ENCODE measurements around the gene C19orf38.

C19orf38 gene

GRCh38 chr19:10908380-10908960 is 60.3 kb downstream of the C19orf38 start:
- Histone ChIP-seq H2AFZ (ENCODE audit: low read depth, low read length) (no peak overlapping the region), H3K27ac (ENCODE audit: low read length, poor library complexity, severe bottlenecking) (no peak overlapping the region), H3K4ac (ENCODE audit: low read depth in 1 of 2, low read length in 2 of 2) (no peak overlapping the region), H3K23ac (ENCODE audit: low read length in 2 of 2) (no peak overlapping the region), H3K27me3 (ENCODE audit: control insufficient read depth in 1 of 2, insufficient read depth in 1 of 2, low read length in 2 of 2) (no peaks in the 10 kb centered on the region), H2AK5ac (ENCODE audit: low read length, severe bottlenecking) (no peak overlapping the region), H3K79me1 (replicated peaks; ENCODE audit: low read length, poor library complexity, severe bottlenecking) (peaks cover 29% of the 10 kb centered on the region), H3K36me3 (ENCODE audit: control insufficient read depth in 1 of 2, insufficient read depth in 2 of 2, low read depth in 1 of 2, low read length in 2 of 2) (peaks cover 51 to 65% of the 10 kb centered on the region in 2 experiments), H2BK120ac (ENCODE audit: low read depth, low read length) (no peak overlapping the region), H3K4me1 (ENCODE audit: control insufficient read depth, insufficient read depth, low read depth, low read length) (peaks cover 19% of the 10 kb centered on the region), H4K91ac (ENCODE audit: low read length) (no peak overlapping the region), H2BK12ac (ENCODE audit: low read length in 2 of 2) (no peak overlapping the region), H3K18ac (ENCODE audit: low read depth in 1 of 2, low read length in 2 of 2) (no peak overlapping the region), H2BK15ac (ENCODE audit: low read depth, poor library complexity, severe bottlenecking) (no peak overlapping the region), H3K4me3 (ENCODE audit: insufficient read depth in 1 of 2, low read depth in 1 of 2, low read length in 2 of 2) (no peak overlapping the region), H3K9me3 (ENCODE audit: control insufficient read depth, low read length) (no peaks in the 10 kb centered on the region), H4K8ac (ENCODE audit: low read length) (no peak overlapping the region), H3K4me2 (ENCODE audit: low read length, poor library complexity, severe bottlenecking) (no peak overlapping the region), H3K14ac (ENCODE audit: low read length in 2 of 2) (no peak overlapping the region), H3K9ac (ENCODE audit: low read length) (no peak overlapping the region), H2BK5ac (ENCODE audit: low read depth, low read length, poor library complexity, severe bottlenecking) (no peak overlapping the region)
- 99% methylated on average over 17 of the region's 17 CpGs for WGBS
- no peak for DNase-seq

- H3K9ac ChIP-seq (ENCODE audit: low read length), result no peak overlapping the region
- no peak overlapping the region for H4K91ac ChIP-seq (ENCODE audit: low read length)
- no peaks in the 10 kb centered on the region for H3K27me3 ChIP-seq (ENCODE audit: control insufficient read depth in 1 of 2, insufficient read depth in 1 of 2, low read length in 2 of 2)
- H2BK12ac ChIP-seq (ENCODE audit: low read length in 2 of 2), result no peak overlapping the region
- peaks cover 33% of the 10 kb centered on the region for H3K4me1 ChIP-seq (ENCODE audit: control insufficient read depth, insufficient read depth, low read depth, low read length)
- H2BK120ac ChIP-seq (ENCODE audit: low read depth, low read length), result no peak overlapping the region
- H2AK5ac ChIP-seq (ENCODE audit: low read length, severe bottlenecking), result no peak overlapping the region
- H3K4me3 ChIP-seq (ENCODE audit: insufficient read depth in 1 of 2, low read depth in 1 of 2, low read length in 2 of 2), result no peak overlapping the region
- H2BK5ac ChIP-seq (ENCODE audit: low read depth, low read length, poor library complexity, severe bottlenecking), result peak overlapping the region; percentile 14
- H3K27ac ChIP-seq (ENCODE audit: low read length, poor library complexity, severe bottlenecking), result no peak overlapping the region
- H3K9me3 ChIP-seq (ENCODE audit: control insufficient read depth, low read length), result no peaks in the 10 kb centered on the region
- no peak overlapping the region for H3K23ac ChIP-seq (ENCODE audit: low read length in 2 of 2)
- 94% methylated on average over 31 of the region's 31 CpGs for WGBS
- no peak overlapping the region for H3K4me2 ChIP-seq (ENCODE audit: low read length, poor library complexity, severe bottlenecking)
- H4K8ac ChIP-seq (ENCODE audit: low read length), result no peak overlapping the region
- H2BK15ac ChIP-seq (ENCODE audit: low read depth, poor library complexity, severe bottlenecking), result no peak overlapping the region
- H3K79me1 ChIP-seq (replicated peaks; ENCODE audit: low read length, poor library complexity, severe bottlenecking), result peaks cover 16% of the 10 kb centered on the region
- peaks cover 63 to 76% of the 10 kb centered on the region in 2 experiments for H3K36me3 ChIP-seq (ENCODE audit: control insufficient read depth in 1 of 2, insufficient read depth in 2 of 2, low read depth in 1 of 2, low read length in 2 of 2)
- no peak overlapping the region for H3K14ac ChIP-seq (ENCODE audit: low read length in 2 of 2)
- H3K4ac ChIP-seq (ENCODE audit: low read depth in 1 of 2, low read length in 2 of 2), result no peak overlapping the region
- no peak for DNase-seq
- no peak overlapping the region for H3K18ac ChIP-seq (ENCODE audit: low read depth in 1 of 2, low read length in 2 of 2)
- no peak overlapping the region for H2AFZ ChIP-seq (ENCODE audit: low read depth, low read length)
Observed at GRCh38 chr19:10911579-10912363, 63.6 kb downstream of the C19orf38 start.

DNA sequence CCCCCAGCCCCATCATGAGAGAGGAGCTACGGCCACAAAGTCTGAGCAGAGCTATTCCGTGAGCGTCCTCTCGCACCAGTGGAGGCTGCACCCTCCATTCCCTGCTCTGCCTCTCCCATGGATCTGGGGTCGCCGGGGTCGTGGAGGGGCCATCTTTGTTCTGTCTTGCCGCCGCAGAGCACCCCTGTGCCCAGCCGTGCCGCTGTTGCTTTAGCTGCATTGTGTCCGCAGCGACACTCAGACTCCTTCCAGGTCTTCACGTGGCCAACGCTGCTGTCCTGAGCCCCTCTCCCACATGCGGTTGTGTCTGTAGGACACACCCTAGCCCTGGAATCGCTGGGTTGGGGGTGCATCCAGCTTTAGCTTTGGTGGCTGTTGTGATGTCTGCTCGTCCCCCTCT is 64.4 kb downstream of the C19orf38 start:
- Histone ChIP-seq H3K23ac (ENCODE audit: low read length in 2 of 2) (no peak overlapping the region), H2BK12ac (ENCODE audit: low read length in 2 of 2) (no peak overlapping the region), H2BK5ac (ENCODE audit: low read depth, low read length, poor library complexity, severe bottlenecking) (no peak overlapping the region), H3K4ac (ENCODE audit: low read depth in 1 of 2, low read length in 2 of 2) (no peak overlapping the region), H3K18ac (ENCODE audit: low read depth in 1 of 2, low read length in 2 of 2) (no peak overlapping the region), H3K4me1 (ENCODE audit: control insufficient read depth, insufficient read depth, low read depth, low read length) (peaks cover 29% of the 10 kb centered on the region), H3K14ac (ENCODE audit: low read length in 2 of 2) (no peak overlapping the region), H3K9ac (ENCODE audit: low read length) (no peak overlapping the region), H3K36me3 (ENCODE audit: control insufficient read depth in 1 of 2, insufficient read depth in 2 of 2, low read depth in 1 of 2, low read length in 2 of 2) (peaks cover 60 to 73% of the 10 kb centered on the region in 2 experiments), H2BK120ac (ENCODE audit: low read depth, low read length) (no peak overlapping the region), H2BK15ac (ENCODE audit: low read depth, poor library complexity, severe bottlenecking) (no peak overlapping the region), H2AFZ (ENCODE audit: low read depth, low read length) (no peak overlapping the region), H4K91ac (ENCODE audit: low read length) (peak overlapping the region; percentile 2), H3K4me3 (ENCODE audit: insufficient read depth in 1 of 2, low read depth in 1 of 2, low read length in 2 of 2) (no peak overlapping the region), H3K27me3 (ENCODE audit: control insufficient read depth in 1 of 2, insufficient read depth in 1 of 2, low read length in 2 of 2) (no peaks in the 10 kb centered on the region), H3K79me1 (replicated peaks; ENCODE audit: low read length, poor library complexity, severe bottlenecking) (peaks cover 16% of the 10 kb centered on the region), H2AK5ac (ENCODE audit: low read length, severe bottlenecking) (no peak overlapping the region), H4K8ac (ENCODE audit: low read length) (no peak overlapping the region), H3K27ac (ENCODE audit: low read length, poor library complexity, severe bottlenecking) (no peak overlapping the region), H3K9me3 (ENCODE audit: control insufficient read depth, low read length) (no peaks in the 10 kb centered on the region), H3K4me2 (ENCODE audit: low read length, poor library complexity, severe bottlenecking) (no peak overlapping the region)
- no peak for DNase-seq
- 98% methylated on average over 18 of the region's 18 CpGs for WGBS

DNA sequence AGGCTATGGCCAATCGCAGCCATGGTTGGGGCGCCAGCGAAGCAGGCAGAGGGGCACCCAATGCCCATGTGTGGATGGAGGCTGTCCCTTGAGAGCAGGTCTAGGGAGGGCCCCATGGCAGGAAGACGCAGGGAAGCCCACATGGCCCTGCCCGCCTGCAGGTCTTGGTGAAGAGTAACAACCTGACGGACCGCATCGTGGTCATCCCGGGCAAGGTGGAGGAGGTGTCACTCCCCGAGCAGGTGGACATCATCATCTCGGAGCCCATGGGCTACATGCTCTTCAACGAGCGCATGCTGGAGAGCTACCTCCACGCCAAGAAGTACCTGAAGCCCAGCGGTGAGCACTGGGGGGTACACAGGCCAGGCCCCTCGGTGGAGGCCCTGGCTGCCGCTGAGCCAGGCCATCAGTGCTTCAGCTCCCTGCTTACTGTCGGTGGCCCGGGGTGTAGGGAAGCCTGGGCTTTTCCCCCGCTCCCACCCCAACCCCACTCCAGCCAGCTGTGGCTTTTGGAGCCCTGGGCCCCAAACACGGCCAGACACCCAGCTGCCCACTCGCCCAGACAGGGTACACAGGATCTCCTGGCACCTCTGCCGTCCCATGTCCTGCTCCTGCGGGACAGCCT is 65.6 kb downstream of the C19orf38 start:
- WGBS, result 94% methylated on average over 22 of the region's 24 CpGs
- peaks cover 29% of the 10 kb centered on the region for H3K4me1 ChIP-seq (ENCODE audit: control insufficient read depth, insufficient read depth, low read depth, low read length)

More for the DNA sequence above, 65.6 kb downstream of the C19orf38 start:
- no peaks in the 10 kb centered on the region for H3K9me3 ChIP-seq (ENCODE audit: control insufficient read depth, low read length)
- H3K14ac ChIP-seq (ENCODE audit: low read length in 2 of 2), result no peak overlapping the region
- H3K36me3 ChIP-seq (ENCODE audit: control insufficient read depth in 1 of 2, insufficient read depth in 2 of 2, low read depth in 1 of 2, low read length in 2 of 2), result peaks cover 57 to 67% of the 10 kb centered on the region in 2 experiments
- H3K4ac ChIP-seq (ENCODE audit: low read depth in 1 of 2, low read length in 2 of 2), result no peak overlapping the region
- no peak overlapping the region for H2AK5ac ChIP-seq (ENCODE audit: low read length, severe bottlenecking)
- H4K91ac ChIP-seq (ENCODE audit: low read length), result no peak overlapping the region
- no peak overlapping the region for H2BK5ac ChIP-seq (ENCODE audit: low read depth, low read length, poor library complexity, severe bottlenecking)
- H2AFZ ChIP-seq (ENCODE audit: low read depth, low read length), result no peak overlapping the region
- H3K9ac ChIP-seq (ENCODE audit: low read length), result no peak overlapping the region
- no peak overlapping the region for H3K18ac ChIP-seq (ENCODE audit: low read depth in 1 of 2, low read length in 2 of 2)
- no peak for DNase-seq
- H2BK15ac ChIP-seq (ENCODE audit: low read depth, poor library complexity, severe bottlenecking), result no peak overlapping the region
- no peak overlapping the region for H3K4me2 ChIP-seq (ENCODE audit: low read length, poor library complexity, severe bottlenecking)
- H3K27ac ChIP-seq (ENCODE audit: low read length, poor library complexity, severe bottlenecking), result no peak overlapping the region
- H3K27me3 ChIP-seq (ENCODE audit: control insufficient read depth in 1 of 2, insufficient read depth in 1 of 2, low read length in 2 of 2), result no peaks in the 10 kb centered on the region
- no peak overlapping the region for H3K4me3 ChIP-seq (ENCODE audit: insufficient read depth in 1 of 2, low read depth in 1 of 2, low read length in 2 of 2)
- H3K79me1 ChIP-seq (replicated peaks; ENCODE audit: low read length, poor library complexity, severe bottlenecking), result peaks cover 13% of the 10 kb centered on the region
- H2BK12ac ChIP-seq (ENCODE audit: low read length in 2 of 2), result no peak overlapping the region
- H2BK120ac ChIP-seq (ENCODE audit: low read depth, low read length), result no peak overlapping the region
- H4K8ac ChIP-seq (ENCODE audit: low read length), result no peak overlapping the region
- H3K23ac ChIP-seq (ENCODE audit: low read length in 2 of 2), result no peak overlapping the region

All from mesenchymal stem cell (in vitro differentiated cells and primary cell).